GM18951 (cell line): ENCODE measurements around the gene ZNF18.
A peak's percentile ranks its signal among the peaks of the same experiment; 100 is the strongest.
"Not testable (repeated sequence)": the region's sequence is repeated elsewhere in the genome, so short reads cannot be mapped to it uniquely, and the experiment has no call there.

ENCODE experiments used
- POLR2A ChIP-seq: IDR thresholded peaks from 4 replicates; pipeline ENCODE4 v1.6.1; 2011; ENCODE audit warnings: mild to moderate bottlenecking; ENCODE audit not compliant: insufficient read length, insufficient read depth; ENCODE audit errors: extremely low read depth
- in situ Hi-C: fragments of 300-500 bp; cut with MboI; formaldehyde crosslinking; loops from one replicate; pipeline ENCODE4 v1.12.0; 2022; ENCODE audit warnings: low sequenced_read_pairs, mixed read lengths, inconsistent platforms; ENCODE audit not compliant: unreplicated experiment

The ZNF18 gene

DNA sequence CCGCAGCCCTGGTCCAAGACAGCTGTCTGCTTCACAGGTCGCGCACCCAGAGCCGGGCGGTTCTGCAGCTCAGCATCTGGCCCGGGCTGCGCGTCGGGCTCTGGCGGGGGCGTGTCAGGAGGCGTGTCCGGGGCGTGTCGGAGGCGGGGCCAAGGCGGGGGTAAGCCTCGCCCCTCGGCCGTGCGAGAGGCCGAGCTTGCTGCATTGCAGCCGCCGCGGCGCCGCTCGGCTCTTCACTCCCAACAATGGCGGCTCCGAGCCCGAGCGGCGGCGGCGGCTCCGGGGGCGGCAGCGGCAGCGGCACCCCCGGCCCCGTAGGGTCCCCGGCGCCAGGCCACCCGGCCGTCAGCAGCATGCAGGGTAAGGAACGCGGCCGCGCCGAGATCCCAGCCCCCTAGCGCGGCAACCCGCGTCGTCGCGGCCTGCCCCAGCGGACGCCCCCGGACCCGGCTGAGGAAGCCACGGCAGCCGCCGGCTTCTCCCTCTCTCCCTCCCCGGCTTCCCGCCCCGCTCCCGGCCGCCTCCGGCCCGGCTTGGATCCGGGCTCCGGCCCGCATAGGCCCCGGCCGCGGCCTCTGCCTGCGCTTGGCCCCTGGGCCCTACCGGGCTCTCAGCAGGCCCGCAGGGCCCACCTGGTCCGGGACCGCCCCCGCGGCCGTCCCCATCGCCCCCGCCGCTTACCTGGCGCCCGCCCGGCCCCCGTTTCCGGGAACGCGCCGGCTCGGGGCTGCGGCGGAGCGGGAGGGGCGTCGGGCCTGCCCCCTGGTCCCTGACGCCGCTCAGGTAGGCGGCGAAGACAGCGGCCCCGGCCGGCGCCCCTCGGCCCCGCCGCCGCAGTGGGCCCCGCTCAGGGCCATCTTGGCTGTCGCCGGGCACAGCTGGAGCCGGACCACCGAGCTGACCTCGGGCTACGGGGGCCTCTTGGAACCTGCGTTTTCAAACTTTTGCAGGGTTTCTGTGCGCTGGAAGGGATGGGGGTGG is 23.7 kb upstream of the ZNF18 start, which contains the start of gene MAP2K4:
TSS of gene MAP2K4 (plus strand) at position 236 of the 981 bp plus-strand sequence. CDS start at position 246, 10 bp downstream.
- in situ Hi-C loops: no loop called here

DNA sequence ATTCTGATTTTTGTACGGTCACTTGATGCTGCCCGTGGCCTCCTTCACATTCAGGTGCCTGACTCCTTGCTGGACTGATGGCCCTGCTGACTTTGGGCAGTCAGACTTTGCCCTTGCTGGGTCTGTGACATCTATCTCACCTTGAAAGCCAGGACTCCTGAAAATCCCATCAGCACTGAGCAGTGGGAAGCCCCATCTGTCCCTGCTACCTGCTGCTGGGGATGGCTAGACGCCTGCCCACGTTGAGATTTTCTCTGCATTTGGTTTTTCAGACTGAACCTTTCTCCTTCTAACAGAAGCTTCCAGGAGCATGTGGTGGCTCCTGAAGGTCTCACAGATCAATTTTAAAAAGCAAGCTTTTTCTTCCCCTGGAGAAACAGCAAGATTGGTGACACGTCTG is 10.2 kb upstream of the ZNF18 start:
- TF ChIP-seq POLR2A: no peak
- in situ Hi-C loops: no loop called here

More for the DNA sequence above, 23.7 kb upstream of the ZNF18 start, which contains the start of gene MAP2K4:
- TF ChIP-seq POLR2A: peak; percentile 92

DNA sequence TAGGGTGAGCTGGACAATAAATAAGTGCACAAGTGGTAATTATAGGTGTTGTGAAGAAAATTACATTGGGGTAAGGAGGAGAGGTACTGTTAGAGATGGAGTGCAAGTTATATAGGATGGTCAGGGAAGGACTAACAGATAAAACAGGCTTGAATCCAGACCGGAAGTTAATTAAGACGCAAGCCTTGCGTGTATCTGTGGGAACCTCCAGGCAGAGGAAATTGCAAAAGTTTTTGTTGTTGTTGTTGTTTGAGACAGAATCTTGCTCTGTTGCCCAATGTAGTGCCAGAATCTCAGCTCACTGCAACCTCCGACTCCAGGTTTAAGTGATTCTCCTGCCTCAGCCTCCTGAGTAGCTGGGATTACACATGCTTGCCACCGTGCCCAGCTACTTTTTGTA is 2.4 kb upstream of the ZNF18 start:
- no peak for TF ChIP-seq POLR2A
- in situ Hi-C loops: no loop called here

DNA sequence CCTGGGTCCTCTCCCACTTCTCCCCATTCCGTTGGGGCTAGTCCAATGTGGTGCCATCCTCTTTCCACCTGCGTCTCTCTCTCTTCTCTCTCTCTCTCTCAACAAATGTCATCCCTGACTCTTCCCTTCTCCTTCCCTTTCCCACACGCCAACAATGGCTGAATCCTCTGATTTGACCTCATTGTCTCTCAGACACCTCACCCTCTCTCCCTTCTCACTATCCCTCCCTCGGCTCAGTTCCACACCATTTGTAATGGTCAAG is 628 bp upstream of the ZNF18 start:
- TF ChIP-seq POLR2A: no peak
- in situ Hi-C loops: no loop called here

DNA sequence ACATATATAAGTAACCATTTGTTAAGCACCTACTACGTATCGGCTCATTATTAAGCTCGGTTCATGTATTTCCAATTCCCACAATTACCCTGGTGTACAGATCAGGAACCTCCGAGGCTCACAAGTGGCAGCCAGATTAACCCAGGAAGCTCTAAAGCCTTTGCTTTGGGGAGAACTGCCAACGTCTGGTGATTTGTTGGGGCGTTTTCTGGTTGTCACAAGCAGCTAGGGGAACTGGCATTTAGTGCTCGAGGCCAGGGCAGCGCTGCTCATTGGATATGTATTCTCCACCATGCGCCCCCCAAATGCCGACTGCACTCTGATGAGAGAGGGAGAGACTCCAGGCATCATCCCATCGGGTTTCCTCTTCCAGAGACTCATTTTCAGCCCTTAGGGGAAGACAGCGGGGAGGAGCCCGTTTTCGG is 541 bp downstream of the ZNF18 start:
- in situ Hi-C loops: no loop called here
- no peak for TF ChIP-seq POLR2A

DNA sequence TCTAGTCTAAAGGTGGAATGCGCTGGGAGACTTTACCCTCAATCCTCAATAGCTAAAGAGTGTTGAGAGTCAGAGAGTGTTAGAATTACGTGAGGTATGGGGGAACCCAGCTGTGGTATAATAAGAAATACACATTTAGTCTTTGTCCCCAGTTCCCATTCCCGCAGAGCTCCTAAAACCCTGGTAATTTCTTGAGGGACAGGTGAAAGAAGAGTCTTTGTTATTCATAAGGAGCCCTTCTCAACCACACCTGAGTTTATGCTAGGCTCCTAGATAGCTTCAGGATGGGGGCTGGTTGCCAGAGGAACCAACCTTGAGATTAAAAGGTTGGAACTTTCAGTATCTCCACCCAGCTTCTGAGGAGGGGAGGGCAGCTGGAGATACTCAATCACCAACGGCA is 5.8 kb downstream of the ZNF18 start:
- TF ChIP-seq POLR2A: no peak

DNA sequence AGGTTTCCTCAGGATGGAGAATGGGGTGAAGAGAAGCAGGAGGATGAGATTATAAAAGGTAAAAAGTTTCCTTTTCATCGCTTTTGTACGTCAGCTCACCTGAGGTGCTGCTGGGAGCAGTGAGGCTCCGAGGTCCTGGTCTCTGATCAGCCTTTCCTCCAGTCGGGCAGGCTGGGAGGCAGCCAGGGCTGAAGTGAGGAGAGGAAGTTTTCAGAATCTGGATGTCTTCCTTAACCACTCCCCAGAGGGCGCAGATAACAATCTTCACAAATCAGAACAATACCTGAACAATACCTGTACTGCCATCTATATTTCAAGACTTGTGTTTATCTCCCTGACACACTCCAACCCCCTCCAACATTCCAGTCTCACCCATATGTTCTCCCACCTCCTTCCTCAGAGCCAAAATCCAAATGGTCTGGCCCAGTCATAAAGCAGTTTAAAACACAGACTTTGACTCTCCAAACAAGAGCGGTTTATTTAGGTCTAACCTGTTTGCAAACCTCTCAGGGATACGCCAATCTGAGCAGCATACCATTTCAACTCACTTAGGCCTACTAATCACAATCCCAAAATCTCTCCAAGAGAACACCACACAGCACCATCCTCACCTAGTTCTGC is 6.8 kb downstream of the ZNF18 start:
- in situ Hi-C loops: no loop called here
- no peak for TF ChIP-seq POLR2A

More for the DNA sequence above, 5.8 kb downstream of the ZNF18 start:
- in situ Hi-C loops: no loop called here

DNA sequence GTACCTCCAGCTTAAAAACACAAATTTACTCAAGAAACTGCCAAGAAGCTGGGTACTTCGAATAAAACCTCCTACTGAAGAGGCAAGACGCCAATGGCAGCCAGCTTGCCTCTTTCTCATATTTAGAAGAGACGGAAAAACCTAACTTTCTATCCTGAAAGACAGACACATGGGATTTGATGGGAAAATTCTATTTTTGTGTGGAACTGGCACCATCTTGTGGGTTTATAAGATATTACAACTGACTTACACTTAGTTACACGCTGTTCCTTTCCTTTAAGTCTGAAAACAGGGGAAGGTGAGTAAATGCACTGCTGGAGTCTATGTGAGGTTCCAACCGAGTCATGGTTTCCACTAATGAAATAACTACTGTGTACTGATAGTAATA is 10.3 kb downstream of the ZNF18 start:
- in situ Hi-C loops: no loop called here
- no peak for TF ChIP-seq POLR2A

DNA sequence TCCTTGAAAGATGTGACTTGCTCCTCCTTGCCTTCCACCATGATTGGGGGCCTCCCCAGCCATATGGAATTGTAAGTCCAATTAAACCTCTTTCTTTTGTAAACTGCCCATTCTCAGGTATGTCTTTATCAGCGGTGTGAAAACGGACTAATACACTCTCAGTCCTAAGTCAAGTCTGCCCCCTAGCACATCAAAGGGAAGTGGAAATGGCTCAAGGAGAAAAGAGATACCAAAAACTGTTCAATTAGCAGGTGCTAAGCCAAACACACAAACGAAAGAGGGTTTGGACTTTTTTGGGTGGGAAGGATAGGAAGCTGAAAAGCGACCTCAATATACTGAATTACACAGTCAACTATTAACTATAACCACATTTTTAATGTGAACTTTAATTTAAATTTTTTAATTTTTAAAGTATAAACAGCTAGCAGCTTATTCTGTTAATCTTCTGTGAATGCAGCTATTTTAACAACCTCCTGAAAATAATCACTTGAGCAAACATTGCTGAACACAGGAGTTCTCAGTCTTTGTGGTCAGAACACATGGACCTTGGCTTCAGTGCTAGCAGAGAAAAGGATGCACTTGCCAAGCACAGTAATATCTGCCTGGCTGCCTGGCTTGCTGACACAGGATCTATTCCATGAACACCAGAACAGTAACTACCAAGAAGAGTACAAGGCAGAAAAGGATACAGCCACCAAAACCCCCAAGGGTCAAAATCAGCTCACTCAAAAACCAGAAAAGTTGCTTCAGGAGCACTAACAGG is 10.9 kb downstream of the ZNF18 start:
- TF ChIP-seq POLR2A: no peak
- in situ Hi-C loops: no loop called here

DNA sequence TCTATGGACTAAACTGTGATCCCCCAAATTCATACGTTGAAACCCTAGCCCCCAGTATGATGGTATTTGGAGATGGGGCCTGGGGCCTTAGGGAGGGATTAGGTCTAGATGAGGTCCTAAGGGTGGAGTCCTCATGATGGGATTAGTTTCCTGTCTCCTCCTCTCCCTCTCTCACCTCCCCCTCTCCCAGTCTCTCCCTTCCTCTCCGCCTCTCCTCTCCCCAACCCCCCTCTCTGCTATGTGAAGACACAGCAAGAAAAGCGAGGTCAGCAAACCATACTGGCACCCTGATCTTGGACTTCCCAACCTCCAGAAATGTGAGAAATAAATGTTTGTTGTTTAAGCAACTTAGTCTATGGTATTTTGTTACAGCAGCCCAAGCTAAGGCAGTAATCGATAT is 15.4 kb downstream of the ZNF18 start:
- no peak for TF ChIP-seq POLR2A
- in situ Hi-C loops: no loop called here

DNA sequence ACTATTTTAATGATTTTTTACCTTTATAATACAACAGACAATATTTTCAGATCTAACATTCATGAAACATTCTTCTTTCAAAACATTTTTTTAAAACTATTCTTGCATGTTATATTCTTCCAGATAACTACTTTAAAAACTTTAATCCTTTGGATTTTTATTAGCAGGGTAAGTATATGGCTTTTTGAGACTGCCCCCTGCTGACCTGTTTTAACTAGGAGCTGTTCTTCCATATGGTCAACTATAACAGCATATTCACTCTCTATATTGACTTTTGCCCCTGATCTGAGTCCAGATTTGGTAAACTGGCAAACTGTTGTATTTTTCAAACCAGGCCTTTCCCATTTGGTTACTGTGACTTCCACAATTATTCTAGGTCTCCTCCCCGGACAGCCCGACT is 16.5 kb downstream of the ZNF18 start:
- in situ Hi-C loops: no loop called here

DNA sequence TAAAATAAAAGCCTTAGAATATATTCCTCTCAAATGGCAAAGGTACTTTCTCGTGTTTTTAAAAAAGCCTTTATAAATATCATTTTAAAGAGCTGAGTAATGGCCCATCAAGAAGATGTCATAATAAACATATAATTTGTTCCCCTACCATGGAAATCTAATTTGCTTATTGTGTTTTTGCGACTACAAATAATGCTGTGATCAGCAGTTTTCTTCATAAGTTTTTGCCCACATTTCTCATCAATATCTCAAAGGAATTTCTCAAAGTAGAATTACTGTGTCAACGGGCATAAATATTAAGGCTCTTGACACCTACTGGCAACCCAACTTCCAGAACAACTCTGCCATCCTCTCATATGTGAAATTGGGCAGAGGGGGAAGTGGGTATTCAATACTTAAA is 17.5 kb downstream of the ZNF18 start:
- in situ Hi-C loops: no loop called here
- TF ChIP-seq POLR2A: no peak

More for the DNA sequence above, 16.5 kb downstream of the ZNF18 start:
- TF ChIP-seq POLR2A: no peak

DNA sequence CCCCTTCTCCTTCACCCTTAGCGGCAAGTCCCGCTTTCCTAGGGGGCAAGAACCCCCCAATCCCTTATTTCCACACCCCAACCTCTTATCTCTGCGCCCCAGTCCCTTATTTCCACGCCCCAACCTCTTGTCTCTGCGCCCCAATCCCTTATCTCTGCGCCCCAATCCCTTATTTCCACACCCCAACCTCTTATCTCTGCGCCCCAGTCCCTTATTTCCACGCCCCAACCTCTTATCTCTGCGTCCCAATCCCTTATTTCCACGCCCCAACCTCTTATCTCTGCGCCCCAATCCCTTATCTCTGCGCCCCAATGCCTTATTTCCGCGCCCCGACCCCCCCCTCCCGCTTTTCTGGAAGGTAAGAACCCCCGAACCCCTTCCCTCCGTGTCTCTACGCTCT is 24.5 kb downstream of the ZNF18 start:
- in situ Hi-C loops: not testable (repeated sequence)

DNA sequence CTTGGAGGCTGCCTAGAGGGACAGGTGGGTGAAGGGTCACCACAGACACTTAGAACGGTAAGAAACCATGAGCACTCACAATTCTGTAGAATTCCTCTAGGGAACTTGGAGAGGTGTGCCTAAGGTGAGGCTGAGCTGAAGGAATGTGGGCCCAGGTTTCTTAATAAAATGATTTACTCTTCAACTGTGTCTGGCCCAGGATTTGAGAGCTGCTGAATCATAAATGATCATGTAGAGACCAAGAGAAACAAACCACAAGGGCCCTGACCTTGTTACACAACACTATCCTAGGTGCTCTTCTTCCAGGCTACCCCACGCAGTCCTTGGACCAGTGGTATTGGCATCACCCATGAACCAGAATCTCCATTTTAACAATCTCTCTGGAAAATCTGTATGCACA is 27.7 kb downstream of the ZNF18 start:
- in situ Hi-C loops: no loop called here
- TF ChIP-seq POLR2A: no peak

DNA sequence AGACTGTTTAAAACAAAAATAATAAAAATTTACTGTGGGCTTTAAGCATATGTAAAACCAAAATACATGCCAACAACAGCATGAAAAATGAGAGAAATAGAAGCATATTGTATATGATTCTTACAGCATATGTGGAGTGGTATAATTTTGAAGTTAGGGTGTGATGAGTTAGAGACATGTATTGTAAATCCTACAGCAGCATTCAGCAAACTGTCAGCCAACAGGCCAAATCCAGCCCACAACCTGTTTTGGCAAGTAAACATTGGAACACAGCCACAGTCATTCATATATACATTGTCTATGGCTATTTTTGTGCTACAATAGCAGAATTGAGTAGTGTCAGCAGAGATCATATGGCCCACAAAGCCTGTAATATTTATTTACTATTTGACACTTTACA is 42.3 kb downstream of the ZNF18 start:
- in situ Hi-C loops: no loop called here
- no peak for TF ChIP-seq POLR2A
